HCT116 (cell line): ENCODE data around the gene SIN3A. TPM values are rescaled to one million over a fixed set of nuclear protein-coding genes. Genes with fewer than 3 reads are reported as not detected.

Experiments
- ATAC-seq: fragments of 200-7000 bp; cut with Tn5 transposase; 2 replicates; pipeline ENCODE4 v1.9.1; 2020; ENCODE audit warnings: mild to moderate bottlenecking, moderate library complexity
- BruUV-seq: library from RNA; stranded (reverse); fragments of 400-500 nt; replicated peaks from 2 replicates; lab custom pipeline; 2021; lab: Mats Ljungman, UMichigan
- CTCF ChIA-PET: fragments of 300-600 bp; sonication (Branson Sonifier 250); formaldehyde crosslinking; loops from one replicate; lab custom pipeline; 2021; ENCODE audit warnings: antibody characterized with exemption; lab: Charles Lee
- POLR2A ChIA-PET: fragments of 300-600, 350-600 bp; sonication (Branson Sonifier 250); formaldehyde crosslinking; loops from one replicate; lab custom pipeline; 2021; ENCODE audit warnings: antibody characterized with exemption; lab: Charles Lee
- RAD21 ChIA-PET, 2 experiments: fragments of 300-600 bp; sonication (Branson Sonifier 250); formaldehyde crosslinking; loops; one replicate each; lab custom pipeline; 2023; ENCODE audit warnings: low total read pairs in 2 of 2; ENCODE audit not compliant: uncharacterized antibody in 2 of 2, unreplicated experiment in 2 of 2, low non-redundant PET in 1 of 2; lab: Charles Lee
- DNase-seq: peaks from one replicate; pipeline ENCODE4 v3.0.0-alpha.2; 2010; ENCODE audit warnings: low read depth, low spot score
- H2AFZ ChIP-seq: fragments of 200-600 bp; shearing (Covaris generic), sonication (generic); 2 replicates; pipeline ENCODE4 v1.6.1; 2017; ENCODE audit warnings: low read depth, mixed run types, mixed read lengths, antibody characterized with exemption, low read length; ENCODE audit not compliant: poor library complexity, severe bottlenecking
- H3K27ac ChIP-seq: 2 replicates; pipeline ENCODE4 v1.5.1; 2012; ENCODE audit warnings: low read depth, low read length
- H3K27me3 ChIP-seq: fragments of 200-600 bp; sonication (generic); 2 replicates; pipeline ENCODE4 v1.6.1; 2016; ENCODE audit warnings: mixed run types, low read length, mixed read lengths; ENCODE audit not compliant: insufficient read depth
- H3K36me3 ChIP-seq, 2 experiments: fragments of 200-500 bp in 1 of 2; fragments of 200-600 bp in 1 of 2; sonication (Bioruptor generic) in 1 of 2; sonication (generic) in 1 of 2; 2 replicates each; pipeline versions ENCODE4 v1.5.1 to v1.6.1; 2014 to 2016; ENCODE audit warnings: low read length in 2 of 2, inconsistent platforms in 1 of 2, mixed read lengths in 1 of 2, mixed run types in 1 of 2; ENCODE audit not compliant: insufficient read depth in 2 of 2, control insufficient read depth in 1 of 2
- H3K4me1 ChIP-seq, 2 experiments: fragments of 200-600 bp in 1 of 2; sonication (generic) in 1 of 2; 2 replicates each; pipeline versions ENCODE4 v1.5.1 to v1.6.1; 2012 to 2017; ENCODE audit warnings: low read length in 2 of 2, inconsistent platforms in 1 of 2, mild to moderate bottlenecking in 1 of 2, mixed read lengths in 1 of 2, mixed run types in 1 of 2, moderate library complexity in 1 of 2; ENCODE audit not compliant: insufficient read depth in 2 of 2, control insufficient read depth in 1 of 2
- H3K4me2 ChIP-seq: fragments of 200-600 bp; sonication (generic); 2 replicates; pipeline ENCODE4 v1.6.1; 2017; ENCODE audit warnings: mixed run types, low read length, mixed read lengths
- H3K4me3 ChIP-seq, 2 experiments: fragments of 200-600 bp in 1 of 2; sonication (generic) in 1 of 2; replicated peaks in 1 of 2; 2 replicates each; pipeline ENCODE4 v1.5.1; 2011 to 2016; ENCODE audit warnings: low read length in 2 of 2, control low read depth in 1 of 2, low read depth in 1 of 2, mild to moderate bottlenecking in 1 of 2, mixed read lengths in 1 of 2, mixed run types in 1 of 2
- H3K79me2 ChIP-seq: fragments of 200-600 bp; sonication (generic); 2 replicates; pipeline ENCODE4 v1.6.1; 2017; ENCODE audit warnings: mild to moderate bottlenecking, mixed run types, low read length, moderate library complexity, mixed read lengths; ENCODE audit not compliant: insufficient read depth
- H3K9ac ChIP-seq: fragments of 200-600 bp; sonication (generic); 2 replicates; pipeline ENCODE4 v1.6.1; 2016; ENCODE audit warnings: low read length, mixed read lengths
- H3K9me2 ChIP-seq: fragments of 200-600 bp; sonication (generic), shearing (Covaris generic); 2 replicates; pipeline ENCODE4 v1.6.1; 2017; ENCODE audit warnings: mixed run types, mild to moderate bottlenecking, moderate library complexity; ENCODE audit not compliant: insufficient read depth
- H3K9me3 ChIP-seq, 2 experiments: fragments of 200-500 bp in 1 of 2; fragments of 200-600 bp in 1 of 2; sonication (Bioruptor generic) in 1 of 2; sonication (generic) in 1 of 2; 2 replicates each; pipeline ENCODE4 v1.6.1; 2014 to 2017; ENCODE audit warnings: low read length in 2 of 2, mixed read lengths in 2 of 2, inconsistent platforms in 1 of 2, low read depth in 1 of 2, mild to moderate bottlenecking in 1 of 2, mixed run types in 1 of 2, moderate library complexity in 1 of 2; ENCODE audit not compliant: control insufficient read depth in 1 of 2, insufficient read depth in 1 of 2
- H4K20me1 ChIP-seq: fragments of 200-600 bp; sonication (generic), shearing (Covaris generic); 2 replicates; pipeline ENCODE4 v1.6.1; 2017; ENCODE audit warnings: mixed run types, mild to moderate bottlenecking, moderate library complexity; ENCODE audit not compliant: insufficient read depth
- ELF1 ChIP-seq: IDR thresholded peaks from 2 replicates; pipeline ENCODE4 v1.6.1; 2012; ENCODE audit warnings: low read depth, borderline replicate concordance
- FOSL1 ChIP-seq: IDR thresholded peaks from 2 replicates; pipeline ENCODE4 v1.6.1; 2012; ENCODE audit warnings: low read depth
- MAX ChIP-seq: IDR thresholded peaks from 2 replicates; pipeline ENCODE4 v1.6.1; 2012
- RAD21 ChIP-seq: IDR thresholded peaks from 2 replicates; pipeline ENCODE4 v1.6.1; 2012; ENCODE audit warnings: low read depth, mild to moderate bottlenecking
- SIN3A ChIP-seq: IDR thresholded peaks from 2 replicates; pipeline ENCODE4 v1.6.1; 2012; ENCODE audit warnings: low read depth
- YY1 ChIP-seq: IDR thresholded peaks from 2 replicates; pipeline ENCODE4 v1.6.1; 2011; ENCODE audit warnings: low read length, low read depth, moderate library complexity, mild to moderate bottlenecking; ENCODE audit not compliant: insufficient replicate concordance; ENCODE audit errors: extremely low read depth
- ZBTB33 ChIP-seq: IDR thresholded peaks from 2 replicates; pipeline ENCODE4 v1.6.1; 2011; ENCODE audit warnings: mild to moderate bottlenecking, low read length, moderate library complexity; ENCODE audit not compliant: insufficient replicate concordance; ENCODE audit errors: extremely low read depth
- ZNF274 ChIP-seq: fragments of 200-500 bp; sonication (Bioruptor generic); IDR thresholded peaks from 2 replicates; pipeline ENCODE4 v1.6.1; 2014; ENCODE audit warnings: mild to moderate bottlenecking, low read depth, low read length, inconsistent platforms
- intact Hi-C: fragments of 100-400 bp; cut with micrococcal nuclease; formaldehyde crosslinking; loops from 2 replicates; pipeline ENCODE4 v1.10.0; 2022
- total RNA-seq: library from RNA; stranded (reverse); gene quantifications from one replicate; pipeline ENCODE4 v1.2.1, GENCODE V29; 2021; ENCODE audit not compliant: unreplicated experiment

Gene SIN3A
- total RNA-seq, 1 experiment from 2014 or later = 70.1 TPM

DNA sequence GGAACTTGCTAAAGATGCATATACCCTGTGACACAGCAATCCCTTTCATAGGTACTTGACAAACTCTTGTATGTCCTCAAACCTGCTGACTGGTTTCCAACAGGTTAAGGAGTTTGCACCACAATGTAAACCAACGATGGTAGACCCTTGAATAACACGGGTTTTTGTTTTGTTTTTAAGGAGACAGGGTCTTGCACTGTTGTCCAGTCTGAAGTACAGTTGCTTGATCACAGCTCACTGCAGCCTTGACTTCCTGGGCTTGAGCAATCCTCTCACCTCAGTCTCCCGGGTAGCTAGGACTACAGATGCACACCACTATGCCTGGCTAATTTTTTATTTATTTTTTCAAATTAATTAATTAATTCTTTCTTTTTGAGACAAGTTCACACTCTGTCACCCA lies 23.3 kb downstream of the SIN3A start:
- TF ChIP-seq ZNF274 (no peak), YY1 (no peak), ELF1 (no peak), ZBTB33 (no peak), MAX (no peak), SIN3A (no peak), FOSL1 (no peak), RAD21 (no peak)
- RAD21 ChIA-PET = no interaction called here
- H3K36me3 ChIP-seq = peaks cover 11 to 16% of the 10 kb centered on the region in 2 experiments; a peak in 3 of 4 replicates
- DNase-seq (no peak), ATAC-seq (no peak)
- POLR2A ChIA-PET = no interaction called here
- no peaks in the 10 kb centered on the region for H4K20me1 ChIP-seq
- H3K9ac ChIP-seq = no peak overlapping the region
- no peaks in the 10 kb centered on the region for H3K9me3 ChIP-seq
- H3K4me1 ChIP-seq = no peaks in the 10 kb centered on the region
- intact Hi-C loops = no loop called here
- no peaks in the 10 kb centered on the region for H3K9me2 ChIP-seq
- H3K4me2 ChIP-seq = no peak overlapping the region
- H3K27me3 ChIP-seq = no peaks in the 10 kb centered on the region
- H2AFZ ChIP-seq = no peak overlapping the region
- CTCF ChIA-PET = no interaction called here
- H3K4me3 ChIP-seq = no peak overlapping the region
- peaks cover 74% of the 10 kb centered on the region for H3K79me2 ChIP-seq
- no peak overlapping the region for H3K27ac ChIP-seq
- BruUV-seq = no TSS peak
